HG03135 (cell line): ENCODE results near the gene SLC25A46.
"Not testable (repeated sequence)": the region's sequence is repeated elsewhere in the genome, so short reads cannot be mapped to it uniquely, and the experiment has no call there.

Experiments
- ATAC-seq: cut with Tn5 transposase; IDR thresholded peaks from one replicate; pipeline ENCODE4 v1.9.1; 2021; ENCODE audit warnings: mild to moderate bottlenecking, moderate library complexity; ENCODE audit not compliant: unreplicated experiment

SLC25A46 gene

DNA sequence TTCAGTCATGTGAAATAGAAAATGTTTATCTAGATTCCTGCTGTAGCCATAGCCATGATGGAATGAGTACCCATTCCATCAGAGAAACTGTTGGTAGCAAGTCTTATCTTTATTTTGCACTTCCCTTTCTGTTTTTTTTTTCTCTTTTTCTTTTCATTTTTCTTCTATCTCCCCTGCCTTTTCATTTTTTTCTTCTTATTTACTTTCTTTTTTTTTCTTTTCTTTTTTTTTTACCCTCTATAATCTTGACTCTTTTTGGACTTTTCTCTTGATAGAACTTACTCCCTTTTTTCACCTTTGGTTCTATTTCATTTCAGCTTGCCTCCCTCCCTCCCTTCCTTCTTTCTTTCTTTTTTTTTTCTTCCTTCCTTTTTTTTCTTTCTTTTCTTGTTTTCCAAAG is 15.4 kb downstream of the SLC25A46 start:
- no peak for ATAC-seq

GRCh38 chr5:110757118-110757729 is 18.4 kb downstream of the SLC25A46 start:
- no peak for ATAC-seq

DNA sequence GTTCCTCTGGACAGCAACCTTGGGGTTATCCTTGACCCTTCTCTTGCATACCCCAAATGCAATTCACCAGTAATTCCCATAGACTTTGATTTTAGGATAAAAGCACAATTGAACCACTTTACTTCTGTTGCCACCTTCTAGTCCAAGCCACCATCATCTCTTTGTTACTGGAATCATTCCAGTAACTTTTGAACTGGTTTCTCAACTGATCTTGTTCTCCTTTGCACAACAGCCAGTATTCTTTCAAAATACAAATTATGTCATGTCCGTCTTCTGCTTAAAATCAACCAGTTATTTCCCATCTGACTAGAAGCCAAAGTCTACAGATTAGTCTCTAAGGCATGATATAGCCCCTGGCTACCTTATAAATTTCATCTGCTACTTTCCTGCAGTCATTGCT is 21.4 kb downstream of the SLC25A46 start:
- no peak for ATAC-seq

- no peak for ATAC-seq
Observed at GRCh38 chr5:110768138-110768860, 29.5 kb downstream of the SLC25A46 start.

DNA sequence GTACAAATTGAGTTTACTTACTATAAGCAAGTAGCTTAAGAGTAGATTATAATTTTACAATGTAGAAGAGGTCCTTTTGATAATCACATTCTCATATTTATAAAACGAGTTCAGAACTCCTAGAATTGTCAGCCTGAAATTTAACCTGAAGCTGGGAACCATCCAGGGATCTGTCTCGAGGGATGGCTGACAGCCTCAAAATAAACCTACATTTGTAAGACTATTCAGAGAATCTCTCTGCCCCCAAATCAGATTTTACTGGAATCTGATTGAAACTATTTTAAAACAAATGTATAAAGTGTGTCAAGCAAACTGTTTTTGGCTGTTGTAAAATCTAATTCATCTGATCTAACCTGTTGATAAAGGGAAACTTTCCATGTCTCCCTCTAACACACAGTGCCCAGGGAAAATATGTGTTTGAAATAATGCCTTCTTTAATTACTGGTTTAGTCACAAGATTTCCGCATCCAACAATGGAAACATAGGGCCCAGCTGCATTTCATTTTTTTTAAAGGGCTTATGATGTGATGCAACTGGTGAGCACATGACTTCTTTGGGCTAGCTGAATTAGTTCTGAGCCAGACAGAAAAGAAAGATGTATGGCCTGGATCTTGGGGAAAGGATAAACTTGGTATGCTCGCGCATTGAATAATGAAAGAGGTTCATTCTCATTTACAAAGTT is 30.3 kb downstream of the SLC25A46 start:
- no peak for ATAC-seq

- no peak for ATAC-seq
Observed at GRCh38 chr5:110770286-110770685, 31.5 kb downstream of the SLC25A46 start.

DNA sequence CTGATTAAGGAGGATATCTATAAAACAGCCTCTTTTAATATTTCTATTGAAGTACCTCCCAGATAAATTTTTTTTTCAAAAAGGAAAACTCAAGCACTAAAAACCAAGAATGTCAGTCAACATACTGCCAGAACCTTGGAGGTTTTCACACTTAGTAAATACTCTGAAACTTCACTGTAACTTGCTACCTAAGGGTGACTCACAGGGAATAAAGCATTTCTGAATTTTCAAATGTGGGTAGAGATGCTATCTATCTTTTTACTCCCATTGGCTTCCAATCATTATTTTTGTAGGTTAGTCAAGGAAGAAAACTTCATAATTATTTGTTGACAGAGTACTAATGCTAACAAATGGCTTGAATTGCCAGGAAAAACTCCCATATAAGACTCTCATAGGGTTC is 46.1 kb downstream of the SLC25A46 start:
- no peak for ATAC-seq

- ATAC-seq = no peak
Observed at GRCh38 chr5:110785356-110785755, 46.5 kb downstream of the SLC25A46 start.

DNA sequence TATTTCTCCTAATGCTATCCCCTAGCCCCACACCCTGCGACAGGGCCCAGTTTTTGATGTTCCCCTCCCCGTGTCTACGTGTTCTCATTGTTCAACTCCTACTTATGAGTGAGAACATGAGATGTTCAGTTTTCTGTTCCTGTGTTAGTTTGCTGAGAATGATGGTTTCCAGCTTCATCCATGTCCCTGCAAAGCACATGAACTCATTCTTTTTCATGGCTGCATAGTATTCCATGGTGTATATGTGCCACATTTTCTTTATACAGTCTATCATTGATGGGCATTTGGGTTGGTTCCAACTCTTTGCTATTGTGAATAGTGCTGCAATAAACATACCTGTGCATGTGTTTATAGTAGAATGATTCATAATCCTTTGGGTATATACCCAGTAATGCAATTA is 49.2 kb downstream of the SLC25A46 start:
- ATAC-seq = not testable (repeated sequence)

GRCh38 chr5:110790673-110791072 is 51.9 kb downstream of the SLC25A46 start:
- no peak for ATAC-seq

GRCh38 chr5:110802998-110803397 is 64.2 kb downstream of the SLC25A46 start:
- ATAC-seq = no peak

- ATAC-seq = no peak
Observed at GRCh38 chr5:110803467-110804326, 64.9 kb downstream of the SLC25A46 start.

DNA sequence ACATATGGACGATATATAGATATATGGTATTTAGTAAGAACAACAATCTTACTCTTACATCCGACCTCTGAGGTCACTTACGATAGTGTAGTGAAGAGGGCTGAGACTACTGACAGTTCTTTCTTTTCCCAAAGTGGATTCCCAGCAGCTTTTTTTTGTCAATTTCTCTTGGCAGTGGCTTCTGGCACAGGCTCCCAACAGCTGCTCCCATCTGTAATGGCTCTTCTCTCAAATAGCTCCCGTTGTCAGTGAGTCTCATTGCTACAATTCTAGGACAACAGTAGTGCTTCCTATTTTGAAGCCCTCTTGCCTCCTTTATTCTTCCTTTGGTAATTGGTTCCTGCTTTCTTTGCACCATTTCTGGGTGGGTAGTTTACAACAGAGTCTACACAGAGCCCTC is 68.4 kb downstream of the SLC25A46 start:
- ATAC-seq = no peak

GRCh38 chr5:110809006-110809405 is 70.2 kb downstream of the SLC25A46 start:
- ATAC-seq = no peak
